ENCODE measurements around the gene PAH.
"Not testable (repeated sequence)": the region's sequence is repeated elsewhere in the genome, so short reads cannot be mapped to it uniquely, and the experiment has no call there.

PAH gene

GRCh38 chr12:102833687-102834441, 83.2 kb downstream of the PAH start:
- DNase-seq (ENCODE audit: extremely low read depth in 1 of 2, low read depth in 1 of 2), result no peak

DNA sequence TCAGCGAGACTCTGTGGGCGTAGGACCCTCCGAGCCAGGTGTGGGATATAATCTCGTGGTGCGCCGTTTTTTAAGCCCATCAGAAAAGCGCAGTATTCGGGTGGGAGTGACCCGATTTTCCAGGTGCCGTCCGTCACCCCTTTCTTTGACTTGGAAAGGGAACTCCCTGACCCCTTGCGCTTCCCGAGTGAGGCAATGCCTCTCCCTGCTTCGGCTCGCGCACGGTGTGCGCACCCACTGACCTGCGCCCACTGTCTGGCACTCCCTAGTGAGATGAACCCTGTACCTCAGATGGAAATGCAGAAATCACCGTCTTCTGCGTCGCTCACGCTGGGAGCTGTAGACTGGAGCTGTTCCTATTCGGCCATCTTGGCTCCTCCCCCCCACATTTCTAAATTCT, 84.2 kb downstream of the PAH start:
- not testable (repeated sequence) for DNase-seq (ENCODE audit: extremely low read depth in 1 of 2, low read depth in 1 of 2)

GRCh38 chr12:102824218-102824835, 92.7 kb downstream of the PAH start:
- DNase-seq (ENCODE audit: extremely low read depth in 1 of 2, low read depth in 1 of 2), result no peak

DNA sequence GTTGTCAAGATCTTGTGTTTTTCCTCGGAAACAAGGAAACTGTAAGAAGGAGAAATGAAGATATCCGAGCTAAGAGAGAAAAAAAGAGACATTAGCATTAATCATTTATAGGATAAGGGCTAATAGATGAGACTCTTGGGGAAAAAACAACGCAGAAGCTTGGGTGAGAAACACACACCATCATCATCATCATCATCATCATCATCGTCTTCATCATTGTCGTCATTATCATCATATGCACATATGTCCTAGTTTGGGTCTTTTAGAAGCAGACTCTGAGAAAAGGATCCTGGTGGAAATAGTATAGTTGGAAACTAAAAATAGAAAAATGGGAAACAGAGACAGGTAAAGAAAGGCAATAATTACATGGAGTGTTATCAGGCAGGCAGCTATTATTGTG, 95.9 kb downstream of the PAH start:
- DNase-seq (ENCODE audit: extremely low read depth in 1 of 2, low read depth in 1 of 2), result no peak

GRCh38 chr12:102816816-102817434, 100.1 kb downstream of the PAH start:
- no peak for DNase-seq (ENCODE audit: extremely low read depth in 1 of 2, low read depth in 1 of 2)

DNA sequence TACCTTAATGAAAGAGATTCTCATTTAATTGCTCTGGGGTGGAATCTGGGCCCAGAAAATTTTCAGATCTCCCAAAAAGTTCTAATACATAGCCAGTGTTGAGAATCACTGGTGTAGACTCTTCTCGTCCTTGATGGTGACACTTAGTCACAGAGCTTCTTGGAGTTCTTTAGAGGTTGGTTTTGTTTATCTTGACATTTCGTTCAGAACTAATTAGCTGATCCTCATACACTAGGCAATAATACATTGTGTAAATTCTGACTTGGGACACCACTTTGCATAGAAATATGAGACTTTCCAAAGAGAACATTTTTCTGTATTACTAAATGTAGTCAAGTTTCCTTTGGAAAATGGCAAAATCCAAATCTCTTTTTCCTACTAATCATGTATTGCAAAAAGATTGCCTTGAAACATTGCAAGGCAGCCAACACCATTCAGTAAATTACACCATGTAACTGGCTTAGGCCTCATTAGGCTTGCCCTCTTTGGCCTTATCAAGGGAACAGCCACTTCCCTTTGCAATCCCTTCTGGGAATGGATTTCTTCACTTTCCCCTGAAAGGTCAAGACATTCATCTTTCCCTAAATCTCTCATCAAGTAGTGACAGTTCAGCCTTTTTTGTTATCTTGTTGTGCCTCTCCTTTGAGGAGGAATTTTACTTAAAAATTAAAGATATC, 102.2 kb downstream of the PAH start:
- DNase-seq (ENCODE audit: extremely low read depth in 1 of 2, low read depth in 1 of 2), result no peak

GRCh38 chr12:102812344-102812743, 104.7 kb downstream of the PAH start:
- no peak for DNase-seq (ENCODE audit: extremely low read depth in 1 of 2, low read depth in 1 of 2)

DNA sequence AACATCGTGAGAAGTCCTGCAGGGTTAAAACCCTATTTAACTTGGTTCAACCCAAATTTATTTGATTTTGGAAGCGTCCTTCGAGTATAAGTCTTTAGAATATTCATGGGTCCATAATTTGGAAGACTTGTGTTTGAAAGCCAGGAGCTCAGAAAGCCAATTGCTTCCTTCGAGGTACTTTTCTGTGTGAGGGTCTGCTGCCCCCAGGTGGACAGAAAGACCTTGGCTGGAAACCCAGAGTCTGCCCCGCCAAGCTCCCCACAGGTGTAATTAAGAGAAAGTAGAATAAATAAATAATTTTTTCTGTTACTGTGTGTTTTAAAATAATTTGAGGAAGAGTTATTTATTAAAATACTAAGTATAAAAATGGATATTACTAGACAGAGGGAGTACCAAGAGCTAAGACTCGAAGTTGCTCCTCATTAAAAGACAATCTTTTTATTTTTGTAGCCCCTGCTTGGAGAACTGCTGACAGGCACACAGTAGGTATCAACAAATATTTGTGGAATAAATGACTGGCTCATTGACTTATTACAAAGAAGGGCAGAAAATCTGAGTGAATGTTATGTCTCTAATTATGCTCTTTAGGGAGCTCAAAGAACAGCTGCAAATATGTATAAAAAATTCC, 105.8 kb downstream of the PAH start:
- no peak for DNase-seq (ENCODE audit: extremely low read depth in 1 of 2, low read depth in 1 of 2)

GRCh38 chr12:102808412-102808811, 108.6 kb downstream of the PAH start:
- DNase-seq (ENCODE audit: extremely low read depth in 1 of 2, low read depth in 1 of 2), result no peak

DNA sequence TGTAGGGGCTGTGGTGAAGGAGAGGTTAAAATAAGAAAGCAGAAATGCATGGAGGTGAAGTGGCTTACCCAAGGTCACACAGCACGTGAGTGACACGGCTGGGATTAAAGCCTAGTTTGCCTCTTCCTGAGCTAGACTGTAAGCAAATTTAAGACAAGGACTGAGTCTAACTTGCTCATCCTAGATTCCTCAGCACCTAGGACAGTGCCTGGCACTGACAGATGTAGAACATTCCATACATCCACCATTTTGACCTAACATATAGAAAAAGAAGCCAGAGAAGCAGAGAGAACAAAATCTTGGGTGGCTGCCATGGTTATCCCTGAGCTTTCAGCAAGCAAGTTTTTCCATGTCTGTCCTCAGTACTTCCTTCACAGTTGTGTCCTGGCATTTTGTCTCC, 110.5 kb downstream of the PAH start:
- no peak for DNase-seq (ENCODE audit: extremely low read depth in 1 of 2, low read depth in 1 of 2)

GRCh38 chr12:102806110-102806509, 110.9 kb downstream of the PAH start:
- no peak for DNase-seq (ENCODE audit: extremely low read depth in 1 of 2, low read depth in 1 of 2)

DNA sequence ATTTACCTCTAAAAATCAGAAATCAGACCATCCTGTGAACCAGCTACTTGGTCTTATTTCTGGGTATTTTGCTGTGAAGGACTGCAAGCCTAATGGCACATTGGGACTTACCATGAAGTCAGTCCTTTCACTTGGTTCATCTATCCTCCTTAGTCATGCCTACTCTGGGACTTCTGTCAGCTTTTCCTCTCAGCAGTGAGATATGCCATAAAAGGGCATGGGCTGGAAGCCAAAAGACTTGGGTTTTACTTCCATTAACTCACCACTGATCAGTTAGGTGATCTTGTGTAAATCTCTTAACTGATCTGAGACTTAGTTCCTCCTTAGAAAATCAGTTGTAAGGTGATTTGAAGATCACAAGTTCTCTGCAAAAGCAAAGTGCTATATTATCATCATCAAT, 116.5 kb downstream of the PAH start:
- no peak for DNase-seq (ENCODE audit: extremely low read depth in 1 of 2, low read depth in 1 of 2)

DNA sequence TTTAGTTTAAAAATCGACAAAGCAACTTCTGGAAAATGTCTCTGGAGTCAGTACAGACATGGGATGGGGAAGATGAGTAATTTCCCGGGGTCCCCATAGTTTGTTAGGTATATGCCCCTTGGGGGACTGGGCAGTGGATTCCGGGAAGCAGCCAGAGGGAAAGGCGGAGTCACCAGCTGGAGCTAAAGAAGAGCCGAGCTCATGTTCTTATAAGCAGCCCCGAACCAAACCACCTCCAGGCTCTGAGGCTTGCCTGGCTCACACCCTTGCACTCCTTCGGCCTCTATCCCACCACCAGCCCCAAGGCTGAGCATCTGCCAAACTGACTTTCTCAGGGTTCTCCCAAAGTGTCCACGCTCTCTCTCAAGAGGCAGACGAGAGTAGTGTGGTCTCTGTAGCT, 117.8 kb downstream of the PAH start:
- no peak for DNase-seq (ENCODE audit: extremely low read depth in 1 of 2, low read depth in 1 of 2)

- DNase-seq (ENCODE audit: extremely low read depth in 1 of 2, low read depth in 1 of 2), result no peak
Measured at GRCh38 chr12:102797528-102797927, 119.5 kb downstream of the PAH start.

- no peak for DNase-seq (ENCODE audit: extremely low read depth in 1 of 2, low read depth in 1 of 2)
Measured at GRCh38 chr12:102793921-102794320, 123.1 kb downstream of the PAH start.
